Vagina (tissue), 2 donors: ENCODE results near the gene CADM1. TPM values are rescaled to one million over a fixed set of nuclear protein-coding genes. Genes with fewer than 3 reads are reported as not detected.

ENCODE experiments used
- DNase-seq, 2 donors: peaks; one replicate each; pipeline ENCODE4 v3.0.0-alpha.2; 2017; ENCODE audit errors: extremely low spot score in 2 of 2
- H3K27ac ChIP-seq: fragments of 200-600 bp; sonication (generic); one replicate; pipeline ENCODE4 v1.5.1; 2019
- H3K27me3 ChIP-seq: fragments of 200-600 bp; sonication (generic); one replicate; pipeline ENCODE4 v1.5.1; 2019
- H3K36me3 ChIP-seq, 2 donors: fragments of 200-600 bp; sonication (generic); one replicate each; pipeline ENCODE4 v1.5.1; 2017 to 2019
- H3K4me1 ChIP-seq: fragments of 200-600 bp; sonication (generic); one replicate; pipeline ENCODE4 v1.5.1; 2019
- H3K4me3 ChIP-seq, 2 donors: fragments of 200-600 bp; sonication (generic); 1 replicate in 1 of 2; 2 replicates in 1 of 2; pipeline ENCODE4 v1.5.1; 2016 to 2019
- H3K9me3 ChIP-seq: fragments of 200-600 bp; sonication (generic); one replicate; pipeline ENCODE4 v1.5.1; 2019
- POLR2A ChIP-seq, 2 donors: fragments of 450-650 bp; IDR thresholded peaks; one replicate each; pipeline ENCODE4 v1.6.1; 2017; ENCODE audit warnings: antibody characterized with exemption in 2 of 2, mild to moderate bottlenecking in 2 of 2, moderate library complexity in 2 of 2
- POLR2AphosphoS5 ChIP-seq, 2 donors: sonication (generic); formaldehyde crosslinking; IDR thresholded peaks; one replicate each; pipeline ENCODE4 v1.9.0; 2017; ENCODE audit warnings: antibody characterized with exemption in 2 of 2, mild to moderate bottlenecking in 2 of 2, low read depth in 1 of 2; ENCODE audit not compliant: insufficient read depth in 1 of 2
- intact Hi-C: fragments of 100-400 bp; cut with DNase I; formaldehyde crosslinking; loops from one replicate; pipeline ENCODE4 v1.15.1; 2023
- total RNA-seq: library from RNA; depleted of rRNA; stranded (reverse); fragments of >200 nt; gene quantifications from one replicate; pipeline ENCODE4 v1.2.3, GENCODE V29; 2016
- TF ChIP-seq, protein P1 (sequence below), 3 experiments: fragments of 450-650 bp in 2 of 3; fragments of 200-600 bp in 1 of 3; sonication (generic) in 1 of 3; IDR thresholded peaks; one replicate each; pipeline ENCODE4 v1.5.1; 2017 to 2019; ENCODE audit warnings: antibody characterized with exemption in 3 of 3, mild to moderate bottlenecking in 2 of 3, moderate library complexity in 2 of 3

CADM1 gene
- total RNA-seq, 1 donor from 2014 or later: 37.1 TPM

DNA sequence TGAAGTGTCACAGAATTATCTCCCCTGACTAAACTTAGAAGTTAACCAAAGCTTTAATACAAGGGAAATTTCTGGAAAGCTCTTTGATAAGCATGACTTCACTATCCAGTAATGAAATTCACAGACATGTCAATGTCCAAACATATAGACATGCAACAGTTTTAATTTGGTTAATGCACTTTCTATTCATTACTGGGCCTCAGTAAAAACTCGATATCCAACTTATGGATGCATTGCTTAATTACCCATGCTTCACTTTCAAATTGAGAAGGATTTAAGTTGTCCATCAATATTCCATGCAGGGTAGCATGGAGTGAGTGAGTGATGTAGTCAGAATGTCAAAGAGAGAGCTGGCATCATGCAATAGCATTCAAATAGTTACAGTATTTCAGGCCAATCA, 197.5 kb downstream of the CADM1 start:
- H3K27ac ChIP-seq: no peak overlapping the region
- H3K4me3 ChIP-seq: no peak overlapping the region
- H3K27me3 ChIP-seq: no peaks in the 10 kb centered on the region
- H3K4me1 ChIP-seq: no peaks in the 10 kb centered on the region
- no peaks in the 10 kb centered on the region for H3K36me3 ChIP-seq
- TF ChIP-seq, protein P1, sequence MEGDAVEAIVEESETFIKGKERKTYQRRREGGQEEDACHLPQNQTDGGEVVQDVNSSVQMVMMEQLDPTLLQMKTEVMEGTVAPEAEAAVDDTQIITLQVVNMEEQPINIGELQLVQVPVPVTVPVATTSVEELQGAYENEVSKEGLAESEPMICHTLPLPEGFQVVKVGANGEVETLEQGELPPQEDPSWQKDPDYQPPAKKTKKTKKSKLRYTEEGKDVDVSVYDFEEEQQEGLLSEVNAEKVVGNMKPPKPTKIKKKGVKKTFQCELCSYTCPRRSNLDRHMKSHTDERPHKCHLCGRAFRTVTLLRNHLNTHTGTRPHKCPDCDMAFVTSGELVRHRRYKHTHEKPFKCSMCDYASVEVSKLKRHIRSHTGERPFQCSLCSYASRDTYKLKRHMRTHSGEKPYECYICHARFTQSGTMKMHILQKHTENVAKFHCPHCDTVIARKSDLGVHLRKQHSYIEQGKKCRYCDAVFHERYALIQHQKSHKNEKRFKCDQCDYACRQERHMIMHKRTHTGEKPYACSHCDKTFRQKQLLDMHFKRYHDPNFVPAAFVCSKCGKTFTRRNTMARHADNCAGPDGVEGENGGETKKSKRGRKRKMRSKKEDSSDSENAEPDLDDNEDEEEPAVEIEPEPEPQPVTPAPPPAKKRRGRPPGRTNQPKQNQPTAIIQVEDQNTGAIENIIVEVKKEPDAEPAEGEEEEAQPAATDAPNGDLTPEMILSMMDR (IDR thresholded peaks at IDR 0.05): no peak
- TF ChIP-seq POLR2A (IDR thresholded peaks at IDR 0.05): no peak
- intact Hi-C loops: no loop called here
- H3K9me3 ChIP-seq: no peaks in the 10 kb centered on the region
- DNase-seq: no peak

DNA sequence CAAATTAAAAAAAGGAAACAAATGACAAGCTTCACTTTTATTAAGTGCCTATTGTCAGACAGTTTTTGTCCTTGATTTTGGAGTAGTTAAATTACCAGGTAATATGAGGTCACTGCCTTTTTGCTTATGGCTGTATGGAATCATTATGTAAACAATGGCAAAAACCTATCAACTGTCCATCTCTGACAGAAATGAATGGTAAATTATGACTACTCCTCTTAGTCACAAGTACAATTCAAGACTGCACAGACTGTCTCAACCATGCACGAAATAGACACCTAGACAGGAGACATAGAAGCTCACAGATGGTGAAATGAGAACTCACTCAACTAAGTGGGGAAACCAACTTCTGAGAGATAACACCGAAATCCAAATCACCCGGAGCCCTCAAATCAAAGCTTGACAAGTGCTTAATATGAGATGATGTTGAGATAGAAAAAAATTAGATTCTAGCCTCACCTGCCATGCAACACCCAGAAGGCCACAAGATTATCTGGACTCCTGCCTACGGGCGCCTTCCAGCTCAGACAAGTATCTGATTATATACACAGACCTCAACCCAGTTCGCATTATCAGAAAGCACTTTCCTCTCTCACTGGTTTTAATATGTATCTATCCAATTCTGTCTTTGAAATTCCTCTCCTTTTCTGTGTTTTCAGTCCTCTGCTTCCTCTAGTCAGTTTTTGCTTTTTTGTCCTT, 199.3 kb downstream of the CADM1 start:
- Histone ChIP-seq H3K4me3 (no peak overlapping the region), H3K9me3 (no peaks in the 10 kb centered on the region), H3K36me3 (no peaks in the 10 kb centered on the region), H3K4me1 (no peaks in the 10 kb centered on the region), H3K27ac (no peak overlapping the region), H3K27me3 (no peaks in the 10 kb centered on the region)
- intact Hi-C loops: no loop called here
- DNase-seq: no peak
- TF ChIP-seq POLR2AphosphoS5 (IDR thresholded peaks at IDR 0.05; ENCODE audit: insufficient read depth in 1 of 2, low read depth in 1 of 2) (no peak), POLR2A (IDR thresholded peaks at IDR 0.05) (no peak)
- TF ChIP-seq, protein P1 (IDR thresholded peaks at IDR 0.05): no peak

DNA sequence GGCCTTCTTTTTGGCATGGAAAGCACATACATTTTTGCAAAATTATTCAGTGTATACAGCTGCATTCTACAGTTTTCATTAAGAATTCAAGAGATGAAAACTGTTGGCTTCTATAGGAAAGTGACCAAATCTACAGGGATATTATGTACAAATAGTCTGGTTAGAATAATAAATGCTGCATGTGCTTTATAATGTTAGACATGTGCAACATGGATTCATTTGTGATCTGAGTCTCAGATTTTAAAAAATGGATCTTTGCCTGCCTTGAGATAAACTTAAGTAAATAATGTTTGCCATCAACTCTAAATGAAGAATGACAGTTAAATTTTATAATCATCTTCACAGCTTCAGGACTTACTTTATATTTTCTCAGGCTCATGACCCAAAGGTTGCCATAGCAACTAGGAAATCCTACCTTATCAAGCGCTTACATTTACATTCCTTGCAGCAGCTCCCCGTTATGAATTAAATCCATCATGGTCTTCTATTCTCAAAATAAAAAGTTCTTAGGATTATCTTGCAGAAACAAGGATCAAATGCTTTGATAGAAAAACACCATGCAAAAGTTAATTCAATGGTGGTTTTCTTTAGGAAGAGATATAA, 200.2 kb downstream of the CADM1 start:
- no peak overlapping the region for H3K4me3 ChIP-seq
- H3K4me1 ChIP-seq: no peaks in the 10 kb centered on the region
- no peak for DNase-seq
- H3K36me3 ChIP-seq: no peaks in the 10 kb centered on the region
- H3K27ac ChIP-seq: no peak overlapping the region
- TF ChIP-seq, protein P1 (IDR thresholded peaks at IDR 0.05): no peak
- TF ChIP-seq POLR2A (IDR thresholded peaks at IDR 0.05) (no peak), POLR2AphosphoS5 (IDR thresholded peaks at IDR 0.05; ENCODE audit: insufficient read depth in 1 of 2, low read depth in 1 of 2) (no peak)
- H3K9me3 ChIP-seq: no peaks in the 10 kb centered on the region
- intact Hi-C loops: no loop called here
- H3K27me3 ChIP-seq: no peaks in the 10 kb centered on the region

DNA sequence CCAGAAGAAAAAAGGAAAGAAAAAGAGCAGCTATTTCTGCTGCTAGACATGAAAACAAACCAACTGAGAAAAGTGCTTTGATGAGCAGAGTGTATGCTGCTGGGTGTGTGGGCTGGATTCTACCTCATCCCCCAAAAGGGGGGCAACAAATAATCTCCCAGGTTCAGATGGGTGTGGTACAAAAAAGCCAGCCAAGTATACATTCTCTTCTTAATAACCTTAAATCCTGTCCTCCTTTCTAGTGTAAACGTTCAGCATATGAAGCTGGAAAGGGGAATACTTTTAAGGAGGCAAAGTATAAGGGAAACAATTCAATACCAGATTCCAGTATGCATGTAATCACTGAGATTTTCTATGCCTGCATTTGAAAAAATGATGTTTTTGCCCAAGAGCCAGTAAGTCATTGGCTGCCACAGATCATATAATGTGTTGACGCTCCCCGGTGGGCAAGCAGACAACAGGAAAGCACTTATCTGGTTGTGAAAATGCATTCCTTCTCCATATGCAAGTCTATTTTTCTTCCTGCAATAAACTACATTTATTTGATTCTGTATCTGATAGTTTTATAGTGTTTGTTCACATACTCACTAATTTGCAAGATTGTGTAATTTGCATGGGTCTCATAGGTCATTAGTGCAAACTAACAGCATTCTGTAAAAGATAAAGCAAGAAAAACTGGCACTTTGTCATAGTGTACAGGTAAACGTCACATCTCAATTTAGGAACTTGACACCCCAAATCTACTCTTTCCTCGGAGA, 201.1 kb downstream of the CADM1 start:
- Histone ChIP-seq H3K9me3 (no peaks in the 10 kb centered on the region), H3K36me3 (no peaks in the 10 kb centered on the region), H3K27me3 (no peaks in the 10 kb centered on the region), H3K27ac (no peak overlapping the region), H3K4me3 (no peak overlapping the region), H3K4me1 (no peaks in the 10 kb centered on the region)
- intact Hi-C loops: no loop called here
- DNase-seq: no peak
- TF ChIP-seq POLR2A (IDR thresholded peaks at IDR 0.05): no peak

DNA sequence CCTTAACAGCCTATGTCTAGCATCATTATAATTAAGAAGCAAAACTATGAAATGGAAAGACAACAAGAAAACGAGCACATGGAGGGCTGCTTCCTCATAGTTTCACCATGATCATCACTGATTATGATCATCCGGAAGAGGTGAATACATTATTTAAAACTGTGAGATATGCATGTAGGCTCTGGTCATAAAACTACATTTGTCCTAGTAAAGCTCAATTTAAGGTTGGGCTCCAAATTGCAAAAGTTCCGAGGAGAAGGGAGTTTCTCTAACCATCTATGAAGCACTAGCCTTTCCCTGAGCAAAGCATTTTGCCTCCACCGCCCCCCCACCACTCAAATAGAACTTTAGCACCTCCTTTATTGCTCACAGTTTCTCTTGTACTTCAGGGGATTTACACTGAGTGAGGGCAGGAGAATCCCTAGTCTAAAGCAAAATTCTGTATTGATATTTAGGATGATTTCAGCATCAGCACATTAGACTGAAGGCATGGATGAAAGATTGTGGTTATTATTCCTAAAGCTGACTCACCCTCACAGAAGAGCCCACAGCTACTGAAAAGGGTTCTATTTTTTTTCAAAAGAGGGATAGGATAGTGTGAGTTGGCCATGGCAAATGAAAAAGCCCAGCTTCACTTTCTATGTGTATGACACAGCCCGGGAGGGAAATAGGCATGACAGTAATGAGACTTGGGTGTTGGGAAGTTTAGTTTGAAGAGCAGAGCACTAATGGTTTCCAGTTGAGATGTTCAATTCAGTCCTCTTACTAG, 203.4 kb downstream of the CADM1 start:
- no peaks in the 10 kb centered on the region for H3K27me3 ChIP-seq
- no peak for DNase-seq
- no peak overlapping the region for H3K27ac ChIP-seq
- no peak overlapping the region for H3K4me3 ChIP-seq
- intact Hi-C loops: no loop called here
- no peaks in the 10 kb centered on the region for H3K9me3 ChIP-seq
- no peaks in the 10 kb centered on the region for H3K4me1 ChIP-seq
- TF ChIP-seq, protein P1 (IDR thresholded peaks at IDR 0.05): no peak
- TF ChIP-seq POLR2A (IDR thresholded peaks at IDR 0.05) (no peak), POLR2AphosphoS5 (IDR thresholded peaks at IDR 0.05; ENCODE audit: insufficient read depth in 1 of 2, low read depth in 1 of 2) (no peak)
- H3K36me3 ChIP-seq: no peaks in the 10 kb centered on the region
